Right cardiac atrium (tissue), 5 donors: ENCODE results near the gene SSRP1. TPM values are rescaled to one million over a fixed set of nuclear protein-coding genes. Genes with fewer than 3 reads are reported as not detected.

Source experiments
- ATAC-seq, 2 donors: fragments of 200-7000 bp; cut with Tn5 transposase; one replicate each; pipeline versions ENCODE4 v1.8.0 to v1.9.1; 2020; ENCODE audit warnings: moderate library complexity in 2 of 2, mild to moderate bottlenecking in 1 of 2
- DNase-seq, 3 donors: peaks; one replicate each; pipeline ENCODE4 v3.0.0-alpha.2; 2020
- H3K27ac ChIP-seq: one replicate; pipeline ENCODE4 v1.5.1; 2013; ENCODE audit warnings: mild to moderate bottlenecking, low read length, control low read depth, moderate library complexity
- H3K27me3 ChIP-seq: one replicate; pipeline ENCODE4 v1.6.1; 2013; ENCODE audit not compliant: control insufficient read depth, insufficient read depth
- H3K4me1 ChIP-seq: one replicate; pipeline ENCODE4 v1.6.1; 2013; ENCODE audit warnings: low read length; ENCODE audit not compliant: control insufficient read depth, insufficient read depth
- H3K4me3 ChIP-seq: one replicate; pipeline ENCODE4 v1.5.1; 2013; ENCODE audit warnings: low read length, control low read depth
- H3K9me3 ChIP-seq: one replicate; pipeline ENCODE4 v1.6.1; 2013; ENCODE audit warnings: low read length; ENCODE audit not compliant: control insufficient read depth
- WGBS: extraction: QIAGEN DNeasy Blood & Tissue Kit; methylation state at CpG from one replicate; pipeline ENCODE4 v1.1.7; 2013; 5-methylcytosine and 5-hydroxymethylcytosine counted together
- intact Hi-C, 4 donors: fragments of 100-400 bp; cut with DNase I; formaldehyde crosslinking; loops; one replicate each; pipeline versions ENCODE4 v1.11.0 to v1.14.0; 2022 to 2023
- polyA plus RNA-seq: library from polyadenylated mRNA; stranded (reverse); fragments of 200-250 nt; gene quantifications from one replicate; pipeline ENCODE4 v1.2.3, GENCODE V29; 2013
- total RNA-seq, 4 donors: library from RNA; stranded (reverse); fragmentation: NEBNext Ultra II Directional; extraction: Animal tissue kit (Norgen Biotek cat#: 25700); gene quantifications; one replicate each; pipeline ENCODE4 v1.2.1, GENCODE V29; 2021
- donor health status: healthy with polysubstance abuse.
- donor health status: DM: no; HTN: yes; CAD: no.
- donor health status: DM: no; HTN: no; CAD: no.
- donor health status: DM: no; HTN: yes; CAD: no; lungs with severe emphysema.
- donor health status: DM: yes; HTN: yes; CAD: no.

Gene SSRP1
- total and polyA plus RNA-seq, 5 donors: 35.0 to 46.6 (median 43.3) TPM

DNA sequence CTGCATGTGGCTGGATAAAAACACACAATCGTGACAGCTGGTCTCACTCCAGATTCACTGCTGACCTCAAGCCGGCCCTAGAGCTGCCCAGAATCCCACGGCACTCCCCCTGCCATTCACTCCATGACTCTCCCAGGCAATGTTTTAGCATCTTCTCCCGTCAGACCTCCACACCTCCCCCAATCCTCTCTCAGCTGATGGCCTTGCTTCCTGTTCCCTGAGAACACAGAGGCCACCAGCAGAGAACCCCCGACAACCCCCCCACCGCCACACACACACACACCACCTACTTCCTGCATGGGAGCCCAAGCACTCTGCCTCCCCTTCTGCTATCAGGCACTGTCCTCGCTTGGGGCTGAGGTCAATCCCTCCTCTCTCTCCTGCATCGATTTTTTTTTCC is 20.2 kb downstream of the SSRP1 start:
- H3K4me1 ChIP-seq: peaks cover 20% of the 10 kb centered on the region
- 25% methylated on average over 8 of the region's 8 CpGs for WGBS
- no peak overlapping the region for H3K4me3 ChIP-seq
- no peak overlapping the region for H3K27ac ChIP-seq
- H3K27me3 ChIP-seq: no peaks in the 10 kb centered on the region
- ATAC-seq (no peak), DNase-seq (peak in 2 of 3 donors; percentile 15 to 46)
- no peaks in the 10 kb centered on the region for H3K9me3 ChIP-seq
- intact Hi-C loops: no loop called here

DNA sequence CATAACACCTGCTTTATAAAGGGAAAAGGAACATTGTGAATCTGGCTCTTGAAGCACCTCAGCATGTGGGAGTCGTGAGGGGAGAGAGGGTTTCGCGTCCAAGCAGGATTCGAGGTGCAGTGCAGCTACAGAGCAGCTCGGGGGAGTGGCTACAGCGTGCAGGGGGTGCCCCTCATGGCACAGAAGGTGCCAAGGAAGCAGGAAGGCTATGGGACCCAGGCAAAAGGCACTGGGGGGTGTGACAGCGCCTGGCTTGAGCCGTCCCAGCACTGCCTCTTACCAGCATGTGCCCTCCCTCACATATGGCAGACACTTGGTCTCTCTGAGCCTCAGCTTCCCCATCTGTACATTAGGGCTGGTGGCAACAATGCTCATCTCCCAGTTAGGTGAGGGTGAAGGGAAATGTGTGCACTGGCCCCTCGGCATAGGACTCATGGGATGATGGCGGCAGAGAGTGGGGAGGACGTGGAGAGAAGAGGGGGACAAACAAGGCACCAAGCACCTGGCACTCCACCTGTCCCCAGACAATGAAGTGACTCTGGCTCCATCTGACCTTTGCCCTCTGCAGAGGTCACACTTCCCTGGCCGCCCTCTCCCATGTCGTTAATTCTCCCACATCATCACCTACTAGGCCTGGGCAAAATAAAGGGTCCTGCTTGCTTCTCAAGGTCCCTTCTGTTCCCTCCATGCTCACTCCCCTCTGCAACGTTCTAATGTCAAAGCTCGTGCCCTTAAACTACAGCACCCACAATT is 21.3 kb downstream of the SSRP1 start:
- peaks cover 25% of the 10 kb centered on the region for H3K4me1 ChIP-seq
- no peak overlapping the region for H3K27ac ChIP-seq
- intact Hi-C loops: no loop called here
- 87% methylated on average over 15 of the region's 15 CpGs for WGBS
- DNase-seq: peak in 2 of 3 donors; percentile 8 to 35
- H3K27me3 ChIP-seq: no peaks in the 10 kb centered on the region
- no peak overlapping the region for H3K4me3 ChIP-seq
- no peaks in the 10 kb centered on the region for H3K9me3 ChIP-seq
- no peak for ATAC-seq

DNA sequence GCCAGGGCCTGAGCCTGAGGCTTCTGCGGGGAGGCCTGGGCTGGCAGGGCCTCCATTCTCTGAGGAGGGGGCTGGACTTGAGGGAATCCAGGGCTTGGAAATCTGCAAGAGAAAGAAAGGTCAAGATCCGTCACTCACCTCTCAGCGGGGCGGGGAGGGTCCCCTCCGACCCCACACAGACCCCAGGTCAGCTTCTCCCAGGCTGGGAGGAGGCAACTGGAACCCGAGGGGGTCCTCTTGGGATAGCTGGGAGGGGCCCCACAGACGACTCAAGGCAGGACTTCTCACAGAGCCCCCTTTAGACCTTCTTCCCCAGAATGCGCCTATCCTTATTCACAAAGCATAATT is 21.9 kb downstream of the SSRP1 start:
- ATAC-seq (no peak), DNase-seq (peak in 1 of 3 donors; percentile 60)
- Histone ChIP-seq H3K4me1 (peaks cover 27% of the 10 kb centered on the region), H3K27ac (no peak overlapping the region), H3K27me3 (no peaks in the 10 kb centered on the region), H3K9me3 (no peaks in the 10 kb centered on the region), H3K4me3 (no peak overlapping the region)
- WGBS: 77% methylated on average over 8 of the region's 8 CpGs
- intact Hi-C loops: no loop called here

DNA sequence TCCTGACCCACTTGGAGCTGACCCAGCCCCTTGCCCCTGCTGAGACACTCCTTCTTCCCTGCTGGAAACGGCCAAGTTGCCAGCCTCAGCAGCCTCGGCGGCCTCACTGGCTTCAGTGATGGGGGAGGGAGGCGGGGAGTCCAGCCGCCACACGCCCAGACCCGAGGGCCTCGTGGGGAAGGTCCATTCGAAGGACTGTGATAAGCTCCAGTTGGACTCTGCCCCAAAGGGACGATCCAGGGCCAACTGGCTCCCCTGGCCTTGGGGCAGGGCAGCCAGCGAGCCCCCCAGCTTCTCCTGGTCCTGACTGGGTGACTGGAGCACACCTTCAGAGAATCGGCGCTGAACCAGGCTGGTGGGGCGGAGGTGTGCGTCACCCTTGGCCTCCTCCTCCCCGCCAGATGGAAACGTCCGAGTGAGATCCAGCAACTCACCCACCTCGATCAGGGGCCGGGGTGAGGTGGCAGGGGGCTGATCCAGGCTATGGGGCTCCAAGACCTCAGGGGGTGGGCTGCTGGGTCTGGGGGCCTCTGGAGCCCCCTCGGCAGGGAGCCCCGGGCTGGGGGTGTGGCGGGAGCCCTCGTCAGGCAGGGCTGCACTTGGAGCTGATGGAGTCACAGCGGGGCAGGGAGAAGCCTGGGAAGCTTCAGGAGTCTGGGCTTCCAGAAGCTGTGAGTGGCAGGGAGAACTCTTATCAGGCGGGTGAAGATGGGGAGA is 22.5 kb downstream of the SSRP1 start:
- peak in 1 of 2 donors; percentile 2 for ATAC-seq
- DNase-seq: peak; percentile 61 to 84 (median 83)
- no peaks in the 10 kb centered on the region for H3K27me3 ChIP-seq
- H3K27ac ChIP-seq: no peak overlapping the region
- intact Hi-C loops: no loop called here
- H3K4me1 ChIP-seq: peaks cover 25% of the 10 kb centered on the region
- H3K9me3 ChIP-seq: no peaks in the 10 kb centered on the region
- 63% methylated on average over 26 of the region's 26 CpGs for WGBS
- H3K4me3 ChIP-seq: no peak overlapping the region

DNA sequence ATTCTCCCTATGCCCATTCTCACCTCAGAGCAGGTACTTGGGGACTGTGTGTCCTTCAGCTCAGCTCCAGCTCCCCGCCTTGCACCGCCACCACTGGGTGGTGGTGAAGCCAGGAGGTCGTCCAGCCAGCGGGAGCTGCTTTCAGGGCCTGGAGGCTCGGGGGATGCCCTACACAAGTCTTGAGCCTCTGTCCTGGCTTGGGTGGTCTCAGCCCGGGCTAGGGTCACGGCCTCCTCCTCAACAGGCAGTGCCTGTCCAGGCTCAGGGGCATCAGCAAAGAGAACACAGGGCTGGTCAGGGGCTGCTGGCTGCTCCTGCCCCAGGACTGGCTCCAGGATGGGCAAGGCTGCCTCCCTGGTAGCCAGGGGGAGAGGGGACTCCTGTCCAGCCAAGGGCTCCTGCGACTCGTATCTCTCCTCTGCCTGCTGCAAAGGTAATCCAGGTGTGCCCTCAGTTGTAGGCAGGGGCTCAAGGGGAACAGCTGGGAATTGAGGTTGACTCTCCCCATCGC is 23.1 kb downstream of the SSRP1 start:
- H3K27me3 ChIP-seq: no peaks in the 10 kb centered on the region
- H3K27ac ChIP-seq: no peak overlapping the region
- ATAC-seq: no peak
- intact Hi-C loops: no loop called here
- DNase-seq: no peak
- no peaks in the 10 kb centered on the region for H3K9me3 ChIP-seq
- no peak overlapping the region for H3K4me3 ChIP-seq
- peaks cover 24% of the 10 kb centered on the region for H3K4me1 ChIP-seq
- 80% methylated on average over 10 of the region's 10 CpGs for WGBS

DNA sequence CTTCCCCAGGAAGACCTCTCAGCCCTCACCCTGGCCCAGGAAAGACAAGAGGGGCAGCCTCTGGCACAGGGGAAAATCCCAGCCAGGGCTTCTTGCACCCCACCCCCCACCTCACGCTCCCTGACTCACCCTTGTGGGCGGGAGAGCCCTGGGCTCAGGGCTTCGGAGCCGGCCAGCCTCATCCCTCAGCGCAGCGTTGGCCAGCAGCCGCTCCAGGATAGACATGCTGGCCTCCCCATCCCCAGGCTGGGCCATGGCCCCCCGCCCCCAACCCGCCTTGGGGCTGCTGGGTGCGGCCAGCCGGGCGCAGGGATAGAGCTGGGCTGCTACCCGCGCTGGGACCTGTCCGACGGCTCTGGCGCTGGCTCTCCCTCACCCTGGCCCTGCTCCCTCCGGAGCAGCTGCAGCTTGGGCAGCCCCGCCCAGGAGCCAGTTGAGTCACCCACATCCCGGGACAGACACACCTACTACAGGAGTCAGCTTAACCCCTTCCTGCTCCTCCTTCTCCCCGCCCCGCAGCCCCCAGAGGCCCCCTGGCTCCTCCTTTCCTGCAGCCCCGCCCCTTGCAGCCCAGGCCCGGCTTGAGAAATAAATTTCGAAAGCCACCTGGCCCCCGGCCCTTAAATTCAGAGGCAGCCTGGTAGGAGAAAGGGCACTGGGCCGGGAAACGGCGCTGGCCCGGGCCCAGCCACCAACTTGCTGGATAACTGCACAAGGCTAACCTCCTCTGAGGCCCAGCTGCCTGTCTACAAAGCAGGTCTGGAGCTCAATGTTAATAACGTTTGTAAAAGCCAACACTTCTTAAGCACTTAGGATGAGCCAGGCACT is 24.4 kb downstream of the SSRP1 start:
- ATAC-seq: peak; percentile 95 to 96
- Histone ChIP-seq H3K9me3 (no peaks in the 10 kb centered on the region), H3K27me3 (no peaks in the 10 kb centered on the region), H3K27ac (peak overlapping the region; percentile 63), H3K4me1 (peaks cover 22% of the 10 kb centered on the region), H3K4me3 (peak overlapping the region; percentile 11)
- 2% methylated on average over 31 of the region's 31 CpGs for WGBS
- DNase-seq: peak; percentile 96
- intact Hi-C loops: no loop called here

DNA sequence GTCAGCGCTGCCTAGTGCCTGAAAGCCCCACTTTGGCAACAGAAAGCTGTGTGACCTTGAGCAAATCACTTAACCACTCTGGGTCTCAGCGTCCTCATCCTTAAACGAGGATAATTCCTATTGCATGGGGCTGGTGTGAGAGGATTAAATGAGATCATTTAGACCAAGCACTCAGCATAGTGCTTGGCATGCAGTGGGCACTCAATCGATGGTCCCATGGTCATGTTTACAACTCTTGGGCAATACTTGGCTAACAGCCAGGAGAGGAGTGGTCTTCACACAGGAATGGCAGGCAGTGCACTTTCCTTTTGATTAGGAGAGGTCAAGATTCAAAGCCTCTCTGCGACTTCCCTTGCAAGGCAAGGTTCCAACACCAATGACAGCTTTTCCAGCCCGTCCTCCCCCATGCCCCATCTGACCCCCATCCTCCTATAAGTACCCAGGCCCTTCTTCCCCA is 25.0 kb downstream of the SSRP1 start:
- intact Hi-C loops: no loop called here
- no peak for ATAC-seq

DNA sequence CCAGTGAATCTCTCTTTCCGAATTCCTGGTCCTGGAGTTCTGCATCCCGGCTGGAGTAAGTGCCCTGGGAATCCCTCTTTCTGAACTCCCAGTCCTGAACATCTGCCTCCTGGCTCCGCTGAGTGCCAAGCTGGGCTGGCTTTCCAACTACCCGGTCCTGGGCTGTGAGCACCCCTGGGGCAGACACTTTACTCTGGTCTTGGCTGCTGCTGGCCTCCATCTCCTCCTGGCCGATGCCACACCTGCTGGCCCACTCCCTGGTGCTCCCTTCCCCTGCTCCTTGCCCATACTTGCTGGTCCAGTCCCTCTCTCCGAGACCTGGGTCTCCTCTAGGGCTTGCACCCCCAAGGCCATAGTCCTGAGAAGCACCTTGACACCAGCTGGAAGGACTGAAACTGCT is 25.6 kb downstream of the SSRP1 start:
- H3K4me3 ChIP-seq: no peak overlapping the region
- ATAC-seq (no peak), DNase-seq (no peak)
- intact Hi-C loops: no loop called here
- no peaks in the 10 kb centered on the region for H3K9me3 ChIP-seq
- no peaks in the 10 kb centered on the region for H3K27me3 ChIP-seq
- 71% methylated on average over 6 of the region's 6 CpGs for WGBS
- H3K27ac ChIP-seq: no peak overlapping the region
- peaks cover 20% of the 10 kb centered on the region for H3K4me1 ChIP-seq

More for the DNA sequence above, 25.0 kb downstream of the SSRP1 start:
- no peaks in the 10 kb centered on the region for H3K9me3 ChIP-seq
- peak overlapping the region; percentile 11 for H3K4me3 ChIP-seq
- H3K4me1 ChIP-seq: peaks cover 19% of the 10 kb centered on the region
- DNase-seq: no peak
- no peaks in the 10 kb centered on the region for H3K27me3 ChIP-seq
- peak overlapping the region; percentile 57 for H3K27ac ChIP-seq
- WGBS: 38% methylated on average over 6 of the region's 6 CpGs

DNA sequence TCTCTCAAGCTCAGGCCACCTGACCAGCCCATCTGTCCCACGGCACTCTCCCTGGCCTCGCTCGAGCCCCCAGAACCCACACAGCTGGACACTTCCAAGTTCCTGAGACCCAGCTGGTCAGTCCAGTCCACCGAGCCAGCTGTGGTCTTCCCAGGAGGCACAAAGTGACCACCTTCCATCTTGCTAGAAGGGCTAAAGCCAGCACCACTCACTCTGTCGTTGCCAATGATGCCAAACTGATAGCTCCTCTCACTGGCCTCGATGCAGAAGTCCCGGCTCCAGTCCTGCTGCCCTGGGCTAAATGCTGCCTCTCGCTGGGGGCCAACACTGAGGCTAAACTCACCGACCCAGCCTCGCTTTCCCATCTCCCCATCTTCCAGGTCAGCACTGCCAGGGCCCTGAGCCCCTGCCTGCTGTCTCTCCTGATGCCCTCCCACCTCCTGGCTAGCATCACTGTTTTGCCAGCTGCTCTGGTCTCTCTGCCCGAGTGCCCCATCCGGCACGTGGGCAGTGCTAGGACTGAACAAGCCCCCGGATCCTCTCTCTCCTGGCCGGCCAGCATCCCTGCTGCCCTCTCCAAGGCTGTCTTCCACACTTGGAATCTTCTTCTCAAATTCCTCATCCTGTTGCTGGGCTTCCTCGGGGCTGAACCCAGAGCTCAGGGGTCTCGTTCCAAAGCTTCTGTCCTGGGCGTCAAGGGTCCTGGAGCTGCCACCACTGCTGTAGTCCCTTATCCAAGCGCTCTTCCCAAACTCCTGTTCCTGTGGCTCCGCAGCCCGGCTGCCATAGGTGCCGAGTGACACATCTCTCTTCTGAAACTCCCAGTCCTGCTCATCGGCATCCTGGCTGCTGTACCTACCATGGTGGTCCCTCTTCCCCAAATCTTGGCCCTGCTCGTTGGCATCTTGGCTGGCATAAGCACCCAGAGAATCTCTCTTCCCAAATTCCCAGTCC is 26.3 kb downstream of the SSRP1 start:
- WGBS: 85% methylated on average over 24 of the region's 24 CpGs
- DNase-seq: peak in 1 of 3 donors; percentile 45
- Histone ChIP-seq H3K27ac (no peak overlapping the region), H3K4me1 (peaks cover 20% of the 10 kb centered on the region), H3K4me3 (no peak overlapping the region), H3K27me3 (no peaks in the 10 kb centered on the region), H3K9me3 (no peaks in the 10 kb centered on the region)
- ATAC-seq: no peak
- intact Hi-C loops: no loop called here

DNA sequence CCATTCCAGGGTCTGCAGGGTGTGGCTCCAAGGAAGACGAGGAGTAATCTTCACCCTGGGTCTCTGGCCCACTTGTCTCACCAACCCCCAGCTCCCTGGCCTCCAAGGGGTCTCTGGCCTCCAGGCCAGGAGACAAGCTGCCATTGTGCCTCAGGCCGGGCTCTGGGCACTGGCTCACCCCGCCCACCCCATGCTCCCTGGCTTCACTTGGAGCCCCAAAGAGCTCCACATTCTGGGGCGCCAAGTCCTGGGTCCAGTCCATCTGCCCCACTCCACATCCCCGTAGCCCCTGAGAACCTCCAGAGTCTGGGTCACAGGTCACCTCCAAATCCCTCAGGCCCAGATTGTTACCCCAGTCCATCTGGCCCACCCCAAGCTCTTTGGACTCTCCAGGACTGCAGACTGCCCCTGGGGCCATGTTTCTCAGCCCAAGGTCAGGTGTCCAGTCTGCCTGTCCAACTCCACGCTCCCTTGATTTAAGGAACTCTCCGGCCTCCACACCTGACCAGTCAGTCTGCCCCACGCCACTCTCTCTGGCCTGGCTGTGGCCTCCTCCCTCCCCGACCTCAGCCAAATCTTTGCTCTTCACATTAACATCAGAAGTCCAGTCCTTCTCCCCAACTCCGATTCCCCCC is 27.1 kb downstream of the SSRP1 start:
- no peak overlapping the region for H3K4me3 ChIP-seq
- no peak for DNase-seq
- no peak overlapping the region for H3K27ac ChIP-seq
- ATAC-seq: no peak
- intact Hi-C loops: no loop called here
- WGBS: 88% methylated on average over 10 of the region's 10 CpGs
- H3K4me1 ChIP-seq: peaks cover 20% of the 10 kb centered on the region
- H3K9me3 ChIP-seq: no peaks in the 10 kb centered on the region
- no peaks in the 10 kb centered on the region for H3K27me3 ChIP-seq
